ENCODE measurements around the gene GLCCI1.

Gene GLCCI1

GRCh38 chr7:7964691-7965090, 3.9 kb upstream of the GLCCI1 start:
- DNase-seq, result no peak

GRCh38 chr7:7965301-7965700, 3.3 kb upstream of the GLCCI1 start:
- DNase-seq, result no peak

- no peak for DNase-seq
Measured at GRCh38 chr7:7966141-7966734, 2.4 kb upstream of the GLCCI1 start.

- DNase-seq, result no peak
Measured at GRCh38 chr7:7967886-7968543, 581 bp upstream of the GLCCI1 start.

GRCh38 chr7:7969306-7970236, 975 bp downstream of the GLCCI1 start:
- DNase-seq, result no peak

GRCh38 chr7:7970237-7970530, 1.6 kb downstream of the GLCCI1 start:
- DNase-seq, result peak; percentile 24

- DNase-seq, result no peak
Measured at GRCh38 chr7:7970531-7971307, 2.1 kb downstream of the GLCCI1 start.

- no peak for DNase-seq
Measured at GRCh38 chr7:7971308-7972040, 2.9 kb downstream of the GLCCI1 start.

GRCh38 chr7:7972128-7972527, 3.5 kb downstream of the GLCCI1 start:
- DNase-seq, result no peak

GRCh38 chr7:7972922-7973594, 4.5 kb downstream of the GLCCI1 start:
- DNase-seq, result no peak

GRCh38 chr7:7976677-7977076, 8.1 kb downstream of the GLCCI1 start:
- DNase-seq, result no peak

GRCh38 chr7:7977774-7978173, 9.2 kb downstream of the GLCCI1 start:
- DNase-seq, result no peak

- no peak for DNase-seq
Measured at GRCh38 chr7:7978860-7979259, 10.3 kb downstream of the GLCCI1 start.

- no peak for DNase-seq
Measured at GRCh38 chr7:7979558-7979957, 11.0 kb downstream of the GLCCI1 start.

GRCh38 chr7:7980134-7980533, 11.5 kb downstream of the GLCCI1 start:
- no peak for DNase-seq

GRCh38 chr7:7982904-7983303, 14.3 kb downstream of the GLCCI1 start:
- DNase-seq, result no peak

- DNase-seq, result no peak
Measured at GRCh38 chr7:7984424-7984823, 15.8 kb downstream of the GLCCI1 start.

GRCh38 chr7:7988706-7989105, 20.1 kb downstream of the GLCCI1 start:
- DNase-seq, result no peak

GRCh38 chr7:7989133-7989532, 20.5 kb downstream of the GLCCI1 start:
- DNase-seq, result no peak

- DNase-seq, result no peak
Measured at GRCh38 chr7:7989616-7990440, 21.2 kb downstream of the GLCCI1 start.

GRCh38 chr7:7990441-7990761, 21.8 kb downstream of the GLCCI1 start:
- no peak for DNase-seq
